NCI-H1694 treated with DMSO at 0.1 percent for 48 hours (cell line): ENCODE results near the gene PLA2G5.

ENCODE experiments used
- DNase-seq: peaks from one replicate; lab custom pipeline; 2025; lab: John Stamatoyannopoulos, UW

The PLA2G5 gene

GRCh38 chr1:20068722-20069121, 1.3 kb upstream of the PLA2G5 start:
- DNase-seq = no peak

- no peak for DNase-seq
Observed at GRCh38 chr1:20070357-20070756, 363 bp downstream of the PLA2G5 start.

DNA sequence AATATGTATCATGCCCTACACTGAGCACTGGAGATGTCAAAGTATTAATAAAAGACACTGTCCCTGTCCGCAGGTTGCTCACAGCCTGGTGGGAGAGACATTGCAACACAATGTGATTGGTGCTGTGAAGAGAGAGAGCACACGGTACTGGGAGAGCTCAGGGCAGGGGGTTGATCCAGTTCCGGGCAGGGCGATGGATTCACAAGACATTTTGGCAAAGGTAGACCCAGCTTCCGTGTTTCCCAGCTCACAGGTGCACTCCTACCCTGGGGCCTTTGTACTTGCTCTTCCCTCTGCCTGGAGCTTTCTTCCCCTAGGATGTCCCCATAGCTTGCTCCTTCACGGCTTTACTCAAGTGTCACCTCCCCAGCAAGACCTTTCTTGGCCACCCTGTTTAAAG, 1.4 kb downstream of the PLA2G5 start:
- no peak for DNase-seq

DNA sequence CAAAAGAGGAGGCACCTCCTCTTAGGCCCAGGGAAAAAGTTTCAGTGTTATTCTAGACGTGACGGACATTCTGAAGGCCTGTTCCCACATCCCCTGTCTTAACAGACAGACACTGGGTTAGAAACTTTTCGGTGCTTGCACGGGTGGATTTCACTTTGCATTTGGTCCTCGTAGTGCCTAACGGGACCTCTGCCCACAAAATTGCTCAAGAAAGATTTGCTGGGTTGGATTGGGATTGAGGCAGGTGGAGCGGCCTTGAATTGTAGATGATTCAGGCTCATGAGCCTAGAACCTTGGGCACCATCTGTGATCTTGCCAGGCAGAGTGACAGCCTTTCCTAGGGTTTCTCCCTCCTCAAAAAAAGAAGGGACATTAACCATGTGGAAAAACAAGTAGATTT, 2.8 kb downstream of the PLA2G5 start:
- DNase-seq = no peak

- DNase-seq = no peak
Observed at GRCh38 chr1:20073256-20073655, 3.3 kb downstream of the PLA2G5 start.

GRCh38 chr1:20074055-20074724, 4.2 kb downstream of the PLA2G5 start:
- no peak for DNase-seq

DNA sequence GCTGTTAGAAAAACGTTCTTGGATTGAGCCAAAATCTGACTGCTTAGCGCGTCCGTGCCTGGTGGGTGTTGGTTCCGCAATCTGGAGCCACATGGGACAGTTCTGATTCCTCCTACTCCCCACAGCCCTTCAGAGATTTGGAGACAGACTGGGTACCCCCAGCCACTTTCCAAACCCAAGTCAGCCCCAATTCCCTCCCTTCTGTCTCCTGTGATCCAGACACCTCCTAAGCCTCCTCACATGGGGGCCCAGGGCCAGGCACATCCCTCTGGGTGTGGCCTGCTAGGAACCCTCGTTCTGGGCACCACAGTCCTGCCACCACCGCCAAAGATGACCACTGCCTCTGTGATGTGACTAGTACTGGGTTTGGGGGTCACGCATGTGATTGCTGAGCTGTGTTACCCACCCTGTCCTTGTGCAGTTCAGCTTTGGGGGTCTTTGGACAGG, 4.8 kb downstream of the PLA2G5 start:
- DNase-seq = no peak

DNA sequence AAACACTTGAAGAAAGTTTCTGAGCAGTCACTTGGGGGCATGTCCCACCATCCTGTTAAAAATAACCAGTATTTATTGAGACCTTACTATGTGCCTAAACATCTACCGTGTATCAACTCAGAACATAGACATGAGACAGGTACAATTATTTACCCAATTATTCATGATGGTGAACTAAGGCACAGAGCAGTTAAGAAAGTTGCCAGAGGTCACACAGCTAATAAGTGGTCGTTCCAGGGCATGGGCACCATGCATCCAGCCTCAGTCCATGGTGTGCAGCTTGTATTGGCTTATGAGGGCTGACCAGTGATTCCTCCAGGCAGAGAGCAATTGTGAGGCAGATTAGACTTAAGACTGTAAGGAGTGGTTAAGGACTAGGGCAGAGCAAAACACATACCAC, 5.4 kb downstream of the PLA2G5 start:
- no peak for DNase-seq

DNA sequence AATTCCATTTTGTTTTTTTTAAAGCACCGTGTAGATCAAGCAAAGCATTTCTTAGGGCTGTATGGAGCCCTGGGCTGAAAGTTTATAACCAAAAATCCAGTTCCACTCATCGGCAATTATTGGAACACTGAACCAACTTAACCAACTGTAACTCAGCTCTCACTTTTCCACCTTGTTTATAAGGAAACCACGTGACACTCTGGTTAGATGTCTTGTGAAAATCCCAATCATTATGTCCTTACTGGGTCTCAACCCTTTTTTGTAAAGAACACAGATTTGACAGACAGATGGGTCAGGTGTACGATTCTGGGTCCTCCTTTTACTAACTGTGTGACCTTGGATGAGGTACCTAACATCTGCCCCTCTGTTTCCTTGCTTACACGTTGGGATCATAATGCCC, 6.2 kb downstream of the PLA2G5 start:
- DNase-seq = no peak

DNA sequence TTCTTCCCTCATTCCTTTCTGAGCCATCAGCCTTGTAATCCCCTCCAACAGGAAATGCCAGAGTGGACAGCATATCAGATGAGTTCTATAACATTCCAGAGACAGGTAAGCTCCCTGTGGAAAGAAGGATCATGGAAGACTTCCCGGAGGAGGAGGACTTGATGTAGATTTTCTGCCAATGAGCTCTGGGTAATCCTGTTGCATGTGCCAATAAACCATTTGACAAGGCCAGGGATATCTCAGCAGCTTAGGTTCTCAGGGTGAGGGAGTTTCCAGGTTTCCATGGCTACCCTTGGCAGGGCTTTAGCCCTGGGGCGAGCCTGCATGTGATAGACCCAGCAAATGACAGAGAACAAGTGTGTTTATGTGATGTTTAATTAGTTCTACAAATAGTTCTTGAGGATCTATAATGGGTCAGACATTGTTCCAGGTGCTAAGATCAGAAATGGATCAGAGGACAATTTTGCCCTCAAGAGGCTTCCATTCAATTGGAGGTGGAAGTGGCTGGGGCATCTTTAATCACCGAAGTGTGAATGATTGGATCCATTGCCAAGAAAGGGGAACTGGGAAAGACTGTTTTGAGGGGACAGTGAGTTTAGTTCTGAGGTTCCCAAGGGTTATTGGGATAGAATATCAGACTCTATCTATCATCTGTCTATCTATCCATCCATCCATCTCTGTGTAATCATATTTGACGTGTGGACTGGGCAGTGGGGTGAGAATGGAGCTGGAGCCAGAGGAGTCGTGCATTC, 6.9 kb downstream of the PLA2G5 start:
- no peak for DNase-seq

DNA sequence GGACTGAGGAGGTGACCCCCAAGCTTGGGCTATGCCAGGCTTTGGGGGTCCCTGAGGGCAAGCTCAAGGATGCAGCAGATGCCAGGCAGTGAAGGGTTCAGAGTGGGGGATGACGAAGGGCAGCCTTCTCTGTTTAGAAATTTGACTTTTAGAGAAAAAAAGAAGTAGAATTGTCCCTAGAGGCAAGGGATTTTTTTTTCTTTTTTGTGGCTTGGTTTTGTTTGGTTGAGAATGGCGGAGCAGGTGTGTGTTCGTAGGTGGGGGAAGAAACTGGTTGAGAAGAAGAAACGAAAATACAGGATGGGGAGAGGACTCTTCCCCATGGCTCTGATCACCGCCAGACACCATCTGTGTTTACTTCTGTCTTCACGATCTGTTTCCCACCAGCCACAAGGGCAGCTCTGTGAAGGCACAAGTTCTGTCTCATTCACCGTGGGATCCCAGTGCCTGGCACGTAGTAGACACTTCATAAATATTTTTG, 8.2 kb downstream of the PLA2G5 start:
- DNase-seq = peak; percentile 11

- DNase-seq = no peak
Observed at GRCh38 chr1:20078711-20079110, 8.7 kb downstream of the PLA2G5 start.

DNA sequence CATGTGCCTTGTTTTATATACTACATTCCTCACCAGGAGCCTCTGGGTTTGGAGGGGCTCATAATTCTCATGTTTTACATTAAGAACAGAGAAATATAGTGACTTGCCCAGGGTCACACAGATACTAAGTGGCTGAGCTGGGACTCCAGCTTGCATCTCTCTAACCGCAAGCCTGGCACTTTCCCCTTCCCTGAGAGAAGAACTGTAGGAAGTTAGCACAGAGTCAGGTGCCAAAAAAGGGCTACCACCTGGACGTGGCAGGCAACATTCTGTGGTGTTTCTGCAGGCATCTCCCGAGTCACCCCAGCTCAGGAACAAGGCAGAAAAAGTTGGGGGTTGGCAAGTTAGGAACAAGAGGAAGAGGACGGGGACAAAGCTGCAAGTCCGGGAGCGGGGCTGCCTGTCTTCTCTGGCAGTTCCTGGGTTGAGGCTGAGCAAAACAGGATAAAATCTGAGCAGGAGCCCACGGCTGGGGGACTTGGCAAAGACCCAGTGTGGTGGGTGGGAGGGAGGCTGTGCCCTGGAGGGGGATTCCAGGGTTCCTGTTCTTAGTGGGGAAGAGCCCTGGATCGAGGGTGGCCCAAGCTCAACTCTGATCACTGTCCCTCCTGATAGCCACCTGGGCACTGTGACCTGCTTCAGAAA, 9.8 kb downstream of the PLA2G5 start:
- DNase-seq = no peak

GRCh38 chr1:20080441-20081352, 10.7 kb downstream of the PLA2G5 start:
- no peak for DNase-seq

DNA sequence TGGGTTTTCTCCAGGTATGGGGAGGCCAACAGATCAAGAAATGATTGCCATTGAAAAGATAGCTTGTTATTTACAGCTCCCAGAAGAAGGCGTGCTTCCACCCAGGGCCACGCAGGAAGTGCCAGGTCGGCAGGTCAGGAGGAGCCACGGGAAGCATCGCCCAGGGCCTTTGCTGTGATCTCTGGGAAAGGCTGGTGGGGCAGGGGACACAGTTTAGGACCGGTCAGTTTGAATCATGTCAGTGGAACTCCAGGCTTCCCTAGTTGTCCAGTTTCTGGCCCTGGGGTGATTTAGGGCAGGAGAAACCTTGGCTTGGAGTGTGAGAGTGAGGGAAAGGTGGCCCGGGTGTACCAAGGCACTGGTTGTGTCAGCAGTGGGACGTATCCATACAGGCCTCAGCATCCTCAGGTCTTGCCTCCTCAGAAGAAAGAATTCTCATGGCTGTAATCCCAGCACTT, 11.4 kb downstream of the PLA2G5 start:
- DNase-seq = no peak

- DNase-seq = no peak
Observed at GRCh38 chr1:20082772-20083171, 12.8 kb downstream of the PLA2G5 start.

GRCh38 chr1:20083178-20083944, 13.4 kb downstream of the PLA2G5 start:
- DNase-seq = no peak

- DNase-seq = peak; percentile 12
Observed at GRCh38 chr1:20086800-20087199, 16.8 kb downstream of the PLA2G5 start.

GRCh38 chr1:20087668-20088067, 17.7 kb downstream of the PLA2G5 start:
- DNase-seq = no peak

GRCh38 chr1:20089328-20090077, 19.5 kb downstream of the PLA2G5 start:
- no peak for DNase-seq
